ENCODE results near the gene MRPL37.
A peak's percentile ranks its signal among the peaks of the same experiment; 100 is the strongest.

MRPL37 gene

GRCh38 chr1:54199765-54200518 lies at the start of gene MRPL37, which contains the start of gene CYB5RL:
TSS of gene MRPL37 (plus strand) at chr1:54200167. CDS start at chr1:54200244, 77 bp downstream.
TSS of gene CYB5RL (minus strand) at chr1:54200030. CDS start at chr1:54195616, 4,414 bp downstream.
- Histone ChIP-seq H3K36me3 (peaks cover 24 to 51% (median 40%) of the 10 kb centered on the region in 11 experiments), H3K4me1 (peaks cover 30 to 39% (median 35%) of the 10 kb centered on the region in 10 experiments), H3K9me3 (replicated peaks in 1 of 11) (no peaks in the 10 kb centered on the region), H3K4me2 (peak within 1 kb of the TSS; percentile 87 to 97 (median 94)), H3K4me3 (peak within 1 kb of the TSS; percentile 82 to 99 (median 92)), H3K27ac (peak within 1 kb of the TSS; percentile 63 to 93 (median 87); a peak in 21 of 22 replicates), H4K20me1 (peaks cover 0 to 38% (median 23%) of the 10 kb centered on the region in 11 experiments; a peak in 13 of 22 replicates), H3K27me3 (no peaks in the 10 kb centered on the region), H3K9ac (peak within 1 kb of the TSS; percentile 82 to 95 (median 90))
- TF ChIP-seq Cebpa-rat (IDR thresholded peaks at IDR 0.05): no peak

GRCh38 chr1:54151013-54151412 lies 49.0 kb upstream of the MRPL37 start:
- no peaks in the 10 kb centered on the region for H3K9me3 ChIP-seq (replicated peaks in 1 of 11)
- H3K36me3 ChIP-seq: no peaks in the 10 kb centered on the region
- no peak overlapping the region for H3K9ac ChIP-seq
- TF ChIP-seq Cebpa-rat (IDR thresholded peaks at IDR 0.05): no peak
- H3K4me3 ChIP-seq: no peak overlapping the region
- no peak overlapping the region for H3K4me2 ChIP-seq
- no peaks in the 10 kb centered on the region for H4K20me1 ChIP-seq
- H3K27ac ChIP-seq: no peak overlapping the region
- H3K27me3 ChIP-seq: no peaks in the 10 kb centered on the region
- H3K4me1 ChIP-seq: peaks cover 0 to 19% (median 12%) of the 10 kb centered on the region in 10 experiments; a peak in 18 of 20 replicates

DNA sequence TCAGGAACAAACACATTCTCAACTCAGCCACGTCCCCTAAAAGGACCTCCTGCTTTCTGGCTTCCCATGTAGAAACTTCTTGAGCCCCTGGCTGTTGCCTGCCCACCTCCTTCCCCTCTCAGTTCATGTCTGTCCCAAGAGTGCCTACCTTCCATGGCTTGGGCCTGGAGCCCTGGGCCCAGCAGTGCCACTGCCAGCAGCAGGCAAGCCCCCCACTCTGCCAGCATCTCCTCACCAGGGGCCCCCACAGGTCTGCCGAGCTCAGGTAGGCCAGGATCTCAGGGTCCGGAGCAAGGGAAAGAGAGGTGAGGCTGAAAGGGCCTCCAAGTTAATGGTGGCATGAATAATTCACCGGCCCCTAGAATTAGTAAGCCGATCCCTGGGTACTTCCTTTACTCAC lies 47.3 kb upstream of the MRPL37 start, which contains the start of gene CDCP2:
Gene CDCP2, minus strand, starts transcription at position 305 of the 400 bp plus-strand sequence. Its CDS starts 78 bp downstream, at position 227.
- Histone ChIP-seq H3K36me3 (no peaks in the 10 kb centered on the region), H3K4me3 (no peak within 1 kb of the TSS), H3K27me3 (no peaks in the 10 kb centered on the region), H4K20me1 (no peaks in the 10 kb centered on the region), H3K4me2 (peak within 1 kb of the TSS in 10 of 11 experiments; percentile 7 to 74 (median 58); a peak in 17 of 22 replicates), H3K27ac (no peak within 1 kb of the TSS), H3K9ac (peak within 1 kb of the TSS in 2 of 11 experiments; percentile 5 to 24; a peak in 1 of 22 replicates), H3K4me1 (peaks cover 0 to 23% (median 13%) of the 10 kb centered on the region in 10 experiments; a peak in 18 of 20 replicates), H3K9me3 (replicated peaks in 1 of 11) (no peaks in the 10 kb centered on the region)
- no peak for TF ChIP-seq Cebpa-rat (IDR thresholded peaks at IDR 0.05)

GRCh38 chr1:54153535-54154439 lies 46.2 kb upstream of the MRPL37 start:
- peak overlapping the region in 10 of 11 experiments; percentile 7 to 74 (median 58); a peak in 17 of 22 replicates for H3K4me2 ChIP-seq
- peaks cover 0 to 29% (median 16%) of the 10 kb centered on the region in 10 experiments; a peak in 18 of 20 replicates for H3K4me1 ChIP-seq
- H3K27me3 ChIP-seq: no peaks in the 10 kb centered on the region

DNA sequence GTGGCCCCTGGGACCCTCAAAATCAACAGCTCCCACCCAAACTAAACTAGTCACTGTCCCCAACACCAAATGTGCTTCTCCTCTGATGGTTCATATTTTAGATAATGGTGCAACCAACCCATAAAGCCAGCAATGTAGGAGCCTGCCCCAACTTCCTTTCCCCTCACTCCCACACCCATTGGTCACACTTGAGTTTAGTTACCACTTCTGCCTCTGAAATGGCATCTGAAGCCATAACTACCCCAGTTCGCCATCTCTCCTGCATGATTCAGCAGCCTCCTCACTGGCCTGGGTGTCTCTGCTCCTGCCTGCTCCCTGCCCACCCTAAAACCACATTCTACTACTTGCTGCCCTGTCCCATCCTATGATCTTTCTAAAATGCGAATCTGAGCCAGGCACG lies 43.8 kb upstream of the MRPL37 start:
- Histone ChIP-seq H3K4me1 (peaks cover 7 to 35% (median 23%) of the 10 kb centered on the region in 10 experiments; a peak in 19 of 20 replicates), H3K27ac (no peak overlapping the region), H3K4me2 (peak overlapping the region in 1 of 11 experiments; percentile 8; a peak in 1 of 22 replicates), H3K4me3 (no peak overlapping the region), H3K9ac (no peak overlapping the region), H4K20me1 (0 out of 22 replicates have a peak, but pooled peaks cover 0 to under 1% (median 0%) of the 10 kb centered on the region in 11 experiments), H3K36me3 (no peaks in the 10 kb centered on the region), H3K27me3 (no peaks in the 10 kb centered on the region), H3K9me3 (replicated peaks in 1 of 11) (no peaks in the 10 kb centered on the region)
- TF ChIP-seq Cebpa-rat (IDR thresholded peaks at IDR 0.05): no peak

More at GRCh38 chr1:54153535-54154439, 46.2 kb upstream of the MRPL37 start:
- Histone ChIP-seq H4K20me1 (no peaks in the 10 kb centered on the region), H3K36me3 (no peaks in the 10 kb centered on the region), H3K27ac (no peak overlapping the region), H3K4me3 (no peak overlapping the region), H3K9ac (peak overlapping the region in 2 of 11 experiments; percentile 5 to 24; a peak in 1 of 22 replicates), H3K9me3 (replicated peaks in 1 of 11) (no peaks in the 10 kb centered on the region)
- TF ChIP-seq Cebpa-rat (IDR thresholded peaks at IDR 0.05): peak in 9 of 11 experiments; percentile 50 to 84 (median 65); a peak in 12 of 22 replicates

DNA sequence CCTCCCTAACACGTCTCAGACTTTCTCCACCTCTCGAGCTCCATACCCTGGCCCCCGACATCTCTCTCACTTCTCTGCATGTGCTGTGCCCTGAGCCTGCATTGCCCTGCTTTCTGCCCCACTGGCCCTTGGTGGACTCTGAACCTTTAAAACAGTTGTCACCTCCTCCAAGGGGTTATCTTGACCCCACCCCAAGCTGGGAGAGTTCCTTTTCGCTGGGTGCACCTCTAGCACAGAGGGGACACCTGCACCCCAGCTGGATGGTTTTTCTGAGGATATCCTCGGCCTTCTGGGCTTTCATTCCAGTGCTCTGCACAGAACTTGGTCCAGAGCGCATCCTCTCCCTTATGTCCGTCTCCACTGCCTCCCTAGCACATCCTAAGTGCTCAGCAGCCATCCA lies 43.0 kb upstream of the MRPL37 start:
- peaks cover 7 to 35% (median 23%) of the 10 kb centered on the region in 10 experiments; a peak in 19 of 20 replicates for H3K4me1 ChIP-seq
- no peaks in the 10 kb centered on the region for H3K27me3 ChIP-seq
- no peaks in the 10 kb centered on the region for H3K9me3 ChIP-seq (replicated peaks in 1 of 11)
- no peak overlapping the region for H3K4me3 ChIP-seq
- H3K27ac ChIP-seq: no peak overlapping the region
- no peak overlapping the region for H3K4me2 ChIP-seq
- H3K9ac ChIP-seq: no peak overlapping the region
- H3K36me3 ChIP-seq: no peaks in the 10 kb centered on the region
- TF ChIP-seq Cebpa-rat (IDR thresholded peaks at IDR 0.05): no peak
- H4K20me1 ChIP-seq: 0 out of 22 replicates have a peak, but pooled peaks cover 0 to 5% (median 0%) of the 10 kb centered on the region in 11 experiments

GRCh38 chr1:54157401-54157800 lies 42.6 kb upstream of the MRPL37 start:
- no peak for TF ChIP-seq Cebpa-rat (IDR thresholded peaks at IDR 0.05)
- no peak overlapping the region for H3K27ac ChIP-seq
- H4K20me1 ChIP-seq: 0 out of 22 replicates have a peak, but pooled peaks cover 0 to 5% (median 0%) of the 10 kb centered on the region in 11 experiments
- no peaks in the 10 kb centered on the region for H3K27me3 ChIP-seq
- no peaks in the 10 kb centered on the region for H3K36me3 ChIP-seq
- peaks cover 7 to 35% (median 23%) of the 10 kb centered on the region in 10 experiments; a peak in 19 of 20 replicates for H3K4me1 ChIP-seq
- H3K4me3 ChIP-seq: no peak overlapping the region
- H3K9ac ChIP-seq: no peak overlapping the region
- no peak overlapping the region for H3K4me2 ChIP-seq
- H3K9me3 ChIP-seq (replicated peaks in 1 of 11): no peaks in the 10 kb centered on the region

GRCh38 chr1:54158071-54158470 lies 41.9 kb upstream of the MRPL37 start:
- Histone ChIP-seq H3K9me3 (replicated peaks in 1 of 11) (no peaks in the 10 kb centered on the region), H4K20me1 (0 out of 22 replicates have a peak, but pooled peaks cover 0 to 5% (median 0%) of the 10 kb centered on the region in 11 experiments), H3K4me3 (no peak overlapping the region), H3K4me1 (peaks cover 7 to 34% (median 23%) of the 10 kb centered on the region in 10 experiments; a peak in 19 of 20 replicates), H3K36me3 (no peaks in the 10 kb centered on the region), H3K27ac (no peak overlapping the region), H3K4me2 (peak overlapping the region in 2 of 11 experiments; percentile 24 to 29; a peak in 1 of 22 replicates), H3K27me3 (no peaks in the 10 kb centered on the region), H3K9ac (no peak overlapping the region)
- TF ChIP-seq Cebpa-rat (IDR thresholded peaks at IDR 0.05): no peak
